ENCODE measurements around the gene GLS. TPM values are rescaled to one million over a fixed set of nuclear protein-coding genes. Genes with fewer than 3 reads are reported as not detected.
A peak's percentile ranks its signal among the peaks of the same experiment; 100 is the strongest.

Gene GLS
- total RNA-seq, 1 experiment from 2014 or later: 97.4 TPM

- TF ChIP-seq REST (IDR thresholded peaks at IDR 0.05; ENCODE audit: low read depth): no peak
Measured at GRCh38 chr2:190844700-190845401, 35.8 kb upstream of the GLS start (continued).

GRCh38 chr2:190846746-190847145 is 33.9 kb upstream of the GLS start:
- intact Hi-C loops (cut with micrococcal nuclease): no loop called here
- CTCF ChIA-PET: no interaction called here
- DNase-seq (ENCODE audit: low read depth, low spot score): no peak
- TF ChIP-seq ZNF274 (IDR thresholded peaks at IDR 0.05; ENCODE audit: low read depth, low read length) (no peak), SP1 (IDR thresholded peaks at IDR 0.05; ENCODE audit: low read depth) (no peak), MAX (IDR thresholded peaks at IDR 0.05) (no peak), POLR2AphosphoS5 (IDR thresholded peaks at IDR 0.05; ENCODE audit: low read depth, low read length) (no peak), YY1 (IDR thresholded peaks at IDR 0.05; ENCODE audit: extremely low read depth, insufficient replicate concordance, low read depth, low read length) (no peak), EZH2 (IDR thresholded peaks at IDR 0.05) (no peak), EGR1 (IDR thresholded peaks at IDR 0.05; ENCODE audit: low read depth) (no peak), CBX3 (IDR thresholded peaks at IDR 0.05; ENCODE audit: low read depth) (no peak), CEBPB (IDR thresholded peaks at IDR 0.05; ENCODE audit: low read depth) (no peak), FOSL1 (IDR thresholded peaks at IDR 0.05; ENCODE audit: low read depth) (no peak), ZFX (IDR thresholded peaks at IDR 0.05) (no peak), CTCF (IDR thresholded peaks at IDR 0.05 in 2 of 3, conservative IDR thresholded peaks at IDR 0.05 in 1 of 3; ENCODE audit: borderline replicate concordance in 1 of 3, insufficient read depth in 1 of 3, low read depth in 2 of 3, low read length in 2 of 3) (no peak), ZBTB33 (IDR thresholded peaks at IDR 0.05; ENCODE audit: extremely low read depth, insufficient replicate concordance, low read length) (no peak)

More at GRCh38 chr2:190846746-190847145, 33.9 kb upstream of the GLS start:
- ChIA-PET POLR2A (no interaction called here), RAD21 (ENCODE audit: low non-redundant PET in 1 of 2, low total read pairs in 2 of 2, uncharacterized antibody in 2 of 2, unreplicated experiment in 2 of 2) (no interaction called here)
- H3K9ac ChIP-seq (ENCODE audit: low read length): no peak overlapping the region
- 0 out of 2 replicates have a peak overlapping the region, but pooled peaks have one; percentile 10 for H3K4me2 ChIP-seq (ENCODE audit: low read length)
- no peak for ATAC-seq
- no peaks in the 10 kb centered on the region for H3K79me2 ChIP-seq (ENCODE audit: insufficient read depth, low read length)
- no peak overlapping the region for H2AFZ ChIP-seq (ENCODE audit: low read depth, low read length, poor library complexity, severe bottlenecking)
- no peak overlapping the region for H3K27ac ChIP-seq (ENCODE audit: low read depth, low read length)
- no peaks in the 10 kb centered on the region for H3K27me3 ChIP-seq (ENCODE audit: insufficient read depth, low read length)
- H3K9me2 ChIP-seq (ENCODE audit: insufficient read depth): no peaks in the 10 kb centered on the region
- no peaks in the 10 kb centered on the region for H3K9me3 ChIP-seq (ENCODE audit: control insufficient read depth in 1 of 2, insufficient read depth in 1 of 2, low read depth in 1 of 2, low read length in 2 of 2)
- no peak overlapping the region for H3K4me3 ChIP-seq (replicated peaks in 1 of 2; ENCODE audit: low read depth in 1 of 2, low read length in 2 of 2)
- no peaks in the 10 kb centered on the region for H3K36me3 ChIP-seq (ENCODE audit: control insufficient read depth in 1 of 2, insufficient read depth in 2 of 2, low read length in 2 of 2)
- peaks cover 18 to 62% of the 10 kb centered on the region in 2 experiments for H3K4me1 ChIP-seq (ENCODE audit: control insufficient read depth in 1 of 2, insufficient read depth in 2 of 2, low read length in 2 of 2)
- BruUV-seq (replicated peaks): no TSS peak
- no peaks in the 10 kb centered on the region for H4K20me1 ChIP-seq (ENCODE audit: insufficient read depth)

Data from HCT116 (cell line).